ENCODE data around the gene TMEM238.
A peak's percentile ranks its signal among the peaks of the same experiment; 100 is the strongest.

The TMEM238 gene

GRCh38 chr19:55400281-55401087, 16.4 kb upstream of the TMEM238 start:
- no peak for DNase-seq

- DNase-seq = peak; percentile 68 to 88 (median 70)
Measured at GRCh38 chr19:55398200-55398925, 14.3 kb upstream of the TMEM238 start.

GRCh38 chr19:55392820-55393761, 9.0 kb upstream of the TMEM238 start:
- no peak for DNase-seq

- no peak for DNase-seq
Measured at GRCh38 chr19:55391702-55392615, 7.9 kb upstream of the TMEM238 start.

DNA sequence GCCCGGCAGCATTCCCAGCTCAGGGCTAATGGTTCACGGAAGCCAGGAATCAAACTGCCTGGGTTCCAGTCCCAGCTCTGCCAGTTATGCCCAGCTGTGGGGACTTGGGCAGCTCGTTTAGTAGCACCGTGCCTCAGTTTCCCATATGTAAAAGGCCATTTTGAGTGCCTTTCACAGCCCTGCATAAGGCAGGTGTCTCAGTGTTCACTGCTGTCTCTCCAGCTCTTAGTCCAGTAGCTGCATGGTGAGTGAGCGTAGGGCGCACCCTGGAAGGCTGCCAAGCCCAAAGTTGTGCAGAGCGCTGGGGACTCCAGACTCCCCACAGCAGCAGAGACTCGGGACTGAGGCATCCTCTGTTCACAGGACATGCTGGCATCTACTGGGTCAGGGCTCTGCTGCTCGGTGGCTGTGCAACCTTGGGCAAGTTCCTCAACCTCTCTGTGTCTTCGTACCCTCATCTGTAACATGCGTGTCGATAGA, 7.1 kb upstream of the TMEM238 start:
- DNase-seq = no peak

GRCh38 chr19:55390461-55390880, 6.4 kb upstream of the TMEM238 start:
- DNase-seq = no peak

- DNase-seq = no peak
Measured at GRCh38 chr19:55389386-55390317, 5.6 kb upstream of the TMEM238 start.

- DNase-seq = no peak
Measured at GRCh38 chr19:55387736-55388497, 3.8 kb upstream of the TMEM238 start.

DNA sequence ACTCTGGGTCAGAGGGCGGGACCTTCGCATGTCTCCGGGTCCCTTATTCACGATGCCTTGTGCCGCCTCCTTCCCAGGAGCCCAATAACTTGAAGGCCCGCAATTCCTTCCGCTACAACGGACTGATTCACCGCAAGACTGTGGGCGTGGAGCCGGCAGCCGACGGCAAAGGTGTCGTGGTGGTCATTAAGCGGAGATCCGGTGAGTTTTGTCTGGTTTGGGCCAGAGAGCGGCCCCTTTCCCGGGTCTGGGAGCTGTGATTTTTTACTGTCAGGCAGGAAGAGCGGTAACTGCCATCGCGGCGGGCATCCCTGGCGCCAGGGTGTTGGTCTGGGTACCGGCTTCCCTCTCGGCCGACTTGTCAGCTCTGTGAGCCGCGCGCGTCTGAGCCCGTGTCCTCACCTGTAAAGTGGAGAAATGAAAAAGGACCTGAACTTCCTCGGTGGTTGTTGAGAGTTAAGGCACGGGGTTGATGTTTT, 2.4 kb upstream of the TMEM238 start:
- DNase-seq = peak in 2 of 3 donors; percentile 32 to 56

DNA sequence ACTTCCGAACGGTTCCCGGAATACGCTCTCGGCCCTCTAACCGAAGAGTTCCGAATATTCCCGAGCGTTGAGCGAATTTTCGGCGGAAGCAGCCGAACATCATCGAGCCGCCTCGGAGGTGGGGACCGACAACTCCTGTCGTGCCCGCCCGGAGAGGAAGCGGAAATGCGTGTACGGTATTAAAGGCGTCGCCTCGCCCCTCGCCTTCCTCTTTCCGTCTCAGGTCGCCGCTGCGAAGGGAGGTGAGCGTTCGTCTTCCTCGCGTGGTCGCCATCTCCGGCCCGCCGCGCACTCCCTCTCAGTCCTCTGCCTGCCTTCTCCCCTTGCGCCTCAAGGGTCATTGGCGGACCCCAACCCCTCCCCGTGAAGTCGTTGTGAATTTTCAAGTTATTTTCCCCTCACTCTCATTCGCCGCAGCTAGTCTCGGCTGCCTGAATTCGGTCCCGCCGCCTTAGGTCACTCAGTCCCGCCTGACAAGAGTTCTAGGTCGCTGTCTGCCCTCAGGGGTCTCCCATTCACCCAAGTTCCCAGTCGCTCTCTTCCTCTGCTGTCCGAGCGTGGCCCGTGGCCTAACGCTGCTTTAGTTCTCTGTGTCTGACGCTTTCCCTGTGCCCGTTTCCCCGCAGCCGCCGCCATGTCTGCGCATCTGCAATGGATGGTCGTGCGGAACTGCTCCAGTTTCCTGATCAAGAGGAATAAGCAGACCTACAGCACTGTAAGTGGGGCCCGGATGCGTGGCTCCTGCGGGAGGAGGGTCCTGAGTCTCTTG, 1.8 kb upstream of the TMEM238 start, which contains the start of gene RPL28:
Gene RPL28, plus strand, starts transcription at position 209 of the 769 bp plus-strand sequence. Its CDS starts 426 bp downstream, at position 635.
- DNase-seq = peak; percentile 98 to 100 (median 100)

GRCh38 chr19:55384920-55385723, 1.0 kb upstream of the TMEM238 start:
- peak; percentile 94 to 95 (median 94) for DNase-seq

DNA sequence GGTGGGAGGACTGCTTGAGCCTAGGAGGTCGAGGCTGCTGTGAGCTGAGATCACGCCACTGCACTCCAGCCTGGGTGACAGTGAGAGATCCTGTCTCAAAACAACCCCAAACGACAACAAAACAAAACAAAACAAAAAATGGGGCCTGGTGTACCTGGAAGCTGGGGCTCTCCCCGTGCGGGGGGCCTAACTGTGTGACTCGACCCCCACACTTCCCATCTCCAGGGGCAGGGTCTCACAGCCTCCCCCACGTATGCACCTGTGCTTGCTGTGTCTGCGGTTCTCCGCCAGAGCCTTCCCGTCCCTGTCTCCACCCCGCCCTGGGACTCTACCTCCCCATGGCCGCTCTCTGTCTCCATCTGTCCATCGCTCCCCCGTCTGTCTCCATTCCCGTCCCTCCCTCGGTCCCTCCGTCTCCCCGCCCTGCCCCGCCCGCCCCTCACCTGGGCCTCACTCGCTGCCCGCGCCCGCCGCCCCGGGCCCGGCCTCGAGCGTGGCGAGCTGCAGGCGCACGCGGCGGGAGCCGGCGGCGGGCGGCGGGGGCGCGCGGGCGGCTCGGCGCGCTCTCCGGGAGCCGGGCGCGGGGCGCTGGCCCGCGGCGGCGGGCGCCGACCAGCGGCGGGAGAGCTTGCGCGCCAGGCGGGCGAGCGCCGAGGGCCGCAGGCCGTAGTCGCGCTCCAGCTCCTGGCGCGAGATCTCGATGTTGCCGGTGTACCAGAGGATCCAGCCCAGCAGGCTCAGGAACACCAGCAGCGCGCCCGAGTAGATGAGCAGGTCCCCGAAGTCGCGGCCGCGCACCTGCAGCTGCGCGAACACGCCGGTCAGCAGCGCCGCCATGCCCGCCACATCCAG, 587 bp downstream of the TMEM238 start:
- peak; percentile 69 to 90 (median 81) for DNase-seq

DNA sequence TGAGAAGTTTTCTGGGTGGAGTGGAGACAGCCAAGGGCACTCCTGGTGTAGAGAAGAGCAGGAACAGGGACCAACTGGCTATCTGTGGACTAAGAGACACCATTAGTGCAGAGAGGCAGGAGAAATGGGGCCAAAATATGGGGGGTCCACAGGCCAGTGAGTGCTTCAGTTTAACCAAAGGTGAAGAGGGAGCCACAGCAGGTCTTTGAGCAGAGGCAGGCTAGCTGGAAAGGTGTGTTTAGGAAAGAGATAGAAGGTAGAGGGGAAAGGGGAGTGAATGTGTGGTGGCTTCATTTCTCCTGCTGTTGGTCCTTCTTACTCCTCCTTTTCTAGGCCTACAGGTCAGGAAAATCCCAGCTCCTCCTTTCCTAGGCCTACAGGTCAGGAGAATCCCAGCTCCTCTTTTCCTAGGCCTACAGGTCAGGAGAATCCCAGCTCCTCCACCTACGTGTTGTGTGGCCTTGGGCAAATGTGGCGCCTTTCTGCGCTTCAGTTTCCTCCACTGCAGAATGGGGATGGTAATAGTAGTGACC, 1.5 kb downstream of the TMEM238 start:
- DNase-seq = no peak

DNA sequence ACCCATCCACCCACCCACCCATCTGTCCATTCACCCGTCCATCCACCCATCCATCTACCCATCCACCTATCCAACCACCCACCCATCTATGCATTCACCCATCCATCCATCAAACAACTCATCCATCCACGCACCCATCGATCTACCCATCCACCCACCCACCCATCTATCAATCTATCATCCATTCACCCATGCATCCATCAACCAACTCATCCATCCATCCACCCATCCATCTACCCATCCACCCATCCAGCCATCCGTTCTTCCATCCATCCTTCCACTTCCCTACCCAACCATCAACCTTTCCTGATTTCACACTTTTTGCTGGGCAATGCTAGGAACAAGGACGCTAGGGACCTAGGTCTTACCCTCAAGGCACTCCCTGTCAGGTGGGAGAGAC, 2.1 kb downstream of the TMEM238 start:
- DNase-seq = no peak

DNA sequence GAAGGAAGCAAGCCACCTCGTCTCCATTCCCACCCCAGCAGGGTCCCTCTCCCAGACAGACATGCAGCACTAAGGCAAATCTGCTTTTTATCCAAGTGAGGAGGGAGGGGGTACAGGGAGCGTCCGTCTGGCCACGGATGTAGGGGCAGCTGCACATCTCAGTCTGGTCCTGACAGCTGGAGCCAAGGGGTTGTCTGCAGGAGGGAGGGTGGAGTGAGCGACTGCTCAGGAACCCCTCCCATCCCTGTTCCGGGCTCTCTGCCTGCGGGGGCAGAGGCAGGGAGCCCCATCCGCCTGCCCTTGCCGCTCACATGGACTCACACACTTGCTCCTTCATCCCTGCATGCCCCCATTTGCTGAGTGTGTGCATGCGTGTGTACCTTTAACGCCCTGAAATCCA, 4.9 kb downstream of the TMEM238 start:
- DNase-seq = no peak

DNA sequence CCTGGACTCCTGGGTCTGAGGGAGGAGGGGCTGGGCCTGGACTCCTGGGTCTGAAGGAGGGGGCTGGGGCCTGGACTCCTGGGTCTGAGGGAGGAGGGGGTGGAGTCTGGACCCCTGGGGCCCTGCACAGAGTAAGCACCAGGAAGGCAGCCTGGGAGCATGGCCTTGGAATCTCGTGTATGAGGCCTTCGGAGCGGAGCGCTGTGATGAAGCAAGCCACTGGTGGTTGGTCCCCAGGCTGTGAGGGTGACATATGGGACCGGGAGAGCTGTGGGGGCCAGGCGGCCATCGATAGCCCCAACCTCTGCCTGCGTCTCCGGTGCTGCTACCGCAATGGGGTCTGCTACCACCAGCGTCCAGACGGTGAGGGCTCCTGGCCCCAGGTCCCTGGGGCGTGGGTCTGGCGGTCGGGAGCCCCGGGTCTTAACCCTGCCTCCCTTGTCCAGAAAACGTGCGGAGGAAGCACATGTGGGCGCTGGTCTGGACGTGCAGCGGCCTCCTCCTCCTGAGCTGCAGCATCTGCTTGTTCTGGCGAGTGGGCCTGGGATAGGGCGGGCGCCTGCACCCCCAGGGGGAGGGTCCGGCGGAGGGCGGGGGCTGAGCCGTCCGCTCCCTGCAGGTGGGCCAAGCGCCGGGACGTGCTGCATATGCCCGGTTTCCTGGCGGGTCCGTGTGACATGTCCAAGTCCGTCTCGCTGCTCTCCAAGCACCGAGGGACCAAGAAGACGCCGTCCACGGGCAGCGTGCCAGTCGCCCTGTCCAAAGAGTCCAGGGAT, 6.5 kb downstream of the TMEM238 start:
- DNase-seq = no peak

Measured in suppressor macrophage treated with lipopolysaccharide for 1 hour (primary cell).